Activated naive CD8-positive, alpha-beta T cell treated with anti-CD3 and anti-CD28 coated beads, Interleukin-2, amount 10 ng/mL, durations not matched to agents 7 days and 5 days (primary cell): ENCODE measurements around the gene GDAP1L1. TPM values are rescaled to one million over a fixed set of nuclear protein-coding genes. Genes with fewer than 3 reads are reported as not detected.

ENCODE experiments used
- ATAC-seq: fragments of 150-1000 bp; cut with Tn5 transposase; one replicate; pipeline ENCODE4 v1.10.0; 2021; ENCODE audit warnings: low read depth, moderate library complexity
- POLR2A ChIA-PET: fragments of 350-600 bp; sonication (Branson Sonifier 250); formaldehyde crosslinking; loops from one replicate; lab custom pipeline; 2021; ENCODE audit warnings: antibody characterized with exemption; lab: Charles Lee
- DNase-seq: peaks from one replicate; pipeline ENCODE4 v3.0.0; 2021
- H3K27ac Mint-ChIP-seq: one replicate; pipeline ENCODE4 v1.8.0; 2022; ENCODE audit warnings: mild to moderate bottlenecking, mixed read lengths
- H3K27me3 Mint-ChIP-seq: one replicate; pipeline ENCODE4 v1.8.0; 2022; ENCODE audit warnings: mild to moderate bottlenecking, moderate library complexity, mixed read lengths
- H3K36me3 Mint-ChIP-seq: one replicate; pipeline ENCODE4 v1.8.0; 2021; ENCODE audit warnings: mild to moderate bottlenecking, mixed read lengths
- H3K4me1 Mint-ChIP-seq: one replicate; pipeline ENCODE4 v1.8.0; 2021; ENCODE audit warnings: mixed read lengths
- H3K4me3 Mint-ChIP-seq: one replicate; pipeline ENCODE4 v1.8.0; 2022; ENCODE audit warnings: mild to moderate bottlenecking, moderate library complexity, mixed read lengths
- H3K9me3 Mint-ChIP-seq: one replicate; pipeline ENCODE4 v1.8.0; 2021; ENCODE audit warnings: mixed read lengths
- total RNA-seq, 2 experiments: library from RNA; stranded (reverse); gene quantifications; one replicate each; pipeline ENCODE4 v1.2.3, GENCODE V29; 2021

GDAP1L1 gene
- total RNA-seq, 2 experiments from 2014 or later: not detected

GRCh38 chr20:44248410-44248759 is 1.3 kb downstream of the GDAP1L1 start:
- Mint-ChIP-seq H3K27me3 (peaks cover 22% of the 10 kb centered on the region), H3K27ac (no peak overlapping the region), H3K36me3 (no peaks in the 10 kb centered on the region), H3K4me1 (no peaks in the 10 kb centered on the region), H3K4me3 (no peak overlapping the region), H3K9me3 (peaks cover 1% of the 10 kb centered on the region)
- ATAC-seq (no peak), DNase-seq (no peak)
- POLR2A ChIA-PET: no interaction called here

DNA sequence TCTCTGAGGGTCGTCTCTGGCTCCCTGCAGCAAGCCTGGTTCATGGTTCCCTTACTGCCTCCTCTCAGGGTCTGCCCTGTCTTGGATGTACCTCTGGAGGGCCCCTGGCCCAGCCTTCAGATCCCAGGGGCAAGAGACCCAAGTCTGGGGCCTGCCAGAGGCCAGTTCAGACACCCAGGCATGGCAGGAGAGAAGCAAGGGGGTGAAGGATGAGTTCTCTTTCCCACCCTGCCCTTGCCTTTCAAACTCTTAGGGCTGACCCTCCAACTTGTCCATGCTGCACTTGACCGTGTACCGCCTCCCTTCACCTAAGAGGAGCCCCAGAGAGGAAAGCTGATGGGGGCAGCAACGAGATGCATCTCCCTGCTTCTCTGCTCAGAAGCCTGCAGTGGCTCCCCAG is 4.2 kb downstream of the GDAP1L1 start:
- Mint-ChIP-seq H3K27me3 (peaks cover 16% of the 10 kb centered on the region), H3K4me1 (no peaks in the 10 kb centered on the region)
- no peak for ATAC-seq

GRCh38 chr20:44253528-44253927 is 6.4 kb downstream of the GDAP1L1 start:
- ATAC-seq (no peak), DNase-seq (no peak)
- H3K36me3 Mint-ChIP-seq: no peaks in the 10 kb centered on the region
- POLR2A ChIA-PET: interaction anchor here (1.5 kb wide), 1 partner anchor 10 kb away, joined by 3 read pairs; no protein-coding TSS in a partner anchor
- no peak overlapping the region for H3K27ac Mint-ChIP-seq
- H3K9me3 Mint-ChIP-seq: no peaks in the 10 kb centered on the region
- H3K27me3 Mint-ChIP-seq: no peaks in the 10 kb centered on the region
- H3K4me3 Mint-ChIP-seq: no peak overlapping the region
- no peaks in the 10 kb centered on the region for H3K4me1 Mint-ChIP-seq

More for the DNA sequence above, 4.2 kb downstream of the GDAP1L1 start:
- Mint-ChIP-seq H3K27ac (no peak overlapping the region), H3K9me3 (no peaks in the 10 kb centered on the region), H3K36me3 (no peaks in the 10 kb centered on the region), H3K4me3 (no peak overlapping the region)
- POLR2A ChIA-PET: no interaction called here
- DNase-seq: no peak

DNA sequence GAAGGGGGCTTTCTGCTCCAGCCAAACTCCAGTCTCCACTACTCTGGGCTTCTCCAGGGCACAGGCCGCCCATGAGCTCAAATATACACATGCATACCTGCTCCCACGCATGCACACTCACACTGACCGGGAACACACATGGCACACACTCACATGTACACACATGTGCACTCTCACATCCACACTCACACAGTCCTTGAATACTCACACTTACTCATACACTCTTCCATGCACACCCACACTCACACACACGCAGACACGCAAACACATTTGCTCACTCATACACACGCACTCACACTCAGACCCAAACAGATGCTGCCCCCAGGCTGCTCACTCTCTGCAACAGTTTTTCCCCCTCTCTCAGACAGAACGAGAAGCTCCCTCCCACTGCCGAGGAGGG is 7.0 kb downstream of the GDAP1L1 start:
- POLR2A ChIA-PET: no interaction called here
- Mint-ChIP-seq H3K4me3 (no peak overlapping the region), H3K9me3 (no peaks in the 10 kb centered on the region), H3K4me1 (no peaks in the 10 kb centered on the region), H3K27me3 (no peaks in the 10 kb centered on the region), H3K27ac (no peak overlapping the region), H3K36me3 (no peaks in the 10 kb centered on the region)
- no peak for ATAC-seq
- no peak for DNase-seq

GRCh38 chr20:44255942-44256341 is 8.8 kb downstream of the GDAP1L1 start:
- Mint-ChIP-seq H3K27me3 (peaks cover 2% of the 10 kb centered on the region), H3K4me1 (no peaks in the 10 kb centered on the region), H3K27ac (no peak overlapping the region), H3K36me3 (no peaks in the 10 kb centered on the region), H3K4me3 (no peak overlapping the region), H3K9me3 (no peaks in the 10 kb centered on the region)
- no peak for DNase-seq
- POLR2A ChIA-PET: no interaction called here
- no peak for ATAC-seq

DNA sequence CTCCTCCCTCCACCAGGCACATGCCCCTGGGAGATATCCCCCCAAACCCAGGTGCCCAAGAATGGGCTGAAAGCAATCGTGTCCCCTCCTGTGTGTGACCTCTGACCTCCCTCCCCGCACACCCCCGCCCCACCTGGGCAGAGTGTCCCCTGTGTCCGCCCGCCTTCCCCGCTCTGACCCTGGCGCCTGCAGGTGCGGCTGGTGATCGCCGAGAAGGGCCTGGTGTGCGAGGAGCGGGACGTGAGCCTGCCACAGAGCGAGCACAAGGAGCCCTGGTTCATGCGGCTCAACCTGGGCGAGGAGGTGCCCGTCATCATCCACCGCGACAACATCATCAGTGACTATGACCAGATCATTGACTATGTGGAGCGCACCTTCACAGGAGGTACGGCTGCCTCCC is 9.9 kb downstream of the GDAP1L1 start:
- Mint-ChIP-seq H3K4me1 (no peaks in the 10 kb centered on the region), H3K4me3 (no peak overlapping the region), H3K9me3 (no peaks in the 10 kb centered on the region), H3K27me3 (peaks cover 2% of the 10 kb centered on the region), H3K36me3 (no peaks in the 10 kb centered on the region), H3K27ac (no peak overlapping the region)
- ATAC-seq (no peak), DNase-seq (no peak)
- POLR2A ChIA-PET: no interaction called here

- Mint-ChIP-seq H3K9me3 (no peaks in the 10 kb centered on the region), H3K27ac (no peak overlapping the region), H3K4me1 (no peaks in the 10 kb centered on the region), H3K36me3 (no peaks in the 10 kb centered on the region), H3K4me3 (no peak overlapping the region), H3K27me3 (peaks cover 2% of the 10 kb centered on the region)
- POLR2A ChIA-PET: no interaction called here
- no peak for DNase-seq
- no peak for ATAC-seq
These were observed 11.2 kb downstream of the GDAP1L1 start for GRCh38 chr20:44258226-44258890.

DNA sequence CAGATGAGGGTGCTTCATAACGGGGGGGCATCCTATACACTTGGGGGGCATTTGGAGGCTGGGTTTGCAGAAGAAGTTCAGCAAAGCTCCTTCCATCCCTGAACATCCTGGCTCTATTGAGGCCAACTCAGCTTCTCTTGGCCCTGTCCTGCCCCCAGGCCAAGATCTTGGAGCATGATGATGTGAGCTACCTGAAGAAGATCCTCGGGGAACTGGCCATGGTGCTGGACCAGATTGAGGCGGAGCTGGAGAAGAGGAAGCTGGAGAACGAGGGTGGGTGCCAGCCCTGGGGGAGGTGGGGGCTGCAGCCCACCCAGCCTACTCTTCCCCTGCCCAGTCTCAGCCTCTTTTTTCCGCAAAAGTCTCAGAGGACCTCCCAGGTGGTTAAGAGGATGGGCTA is 17.2 kb downstream of the GDAP1L1 start:
- no peaks in the 10 kb centered on the region for H3K36me3 Mint-ChIP-seq
- DNase-seq (no peak), ATAC-seq (no peak)
- H3K4me3 Mint-ChIP-seq: no peak overlapping the region
- H3K4me1 Mint-ChIP-seq: no peaks in the 10 kb centered on the region
- POLR2A ChIA-PET: interaction anchor here (0.8 kb wide), 1 partner anchor 11 kb away, joined by 3 read pairs; no protein-coding TSS in a partner anchor
- H3K9me3 Mint-ChIP-seq: no peaks in the 10 kb centered on the region
- no peak overlapping the region for H3K27ac Mint-ChIP-seq
- H3K27me3 Mint-ChIP-seq: peaks cover 2% of the 10 kb centered on the region

GRCh38 chr20:44268802-44269201 is 21.7 kb downstream of the GDAP1L1 start:
- ATAC-seq: no peak
- no peak for DNase-seq
- H3K9me3 Mint-ChIP-seq: no peaks in the 10 kb centered on the region
- no peaks in the 10 kb centered on the region for H3K27me3 Mint-ChIP-seq
- no peaks in the 10 kb centered on the region for H3K4me1 Mint-ChIP-seq
- H3K27ac Mint-ChIP-seq: no peak overlapping the region
- H3K36me3 Mint-ChIP-seq: no peaks in the 10 kb centered on the region
- H3K4me3 Mint-ChIP-seq: no peak overlapping the region
- POLR2A ChIA-PET: no interaction called here

- H3K9me3 Mint-ChIP-seq: no peaks in the 10 kb centered on the region
- no peak for ATAC-seq
- no peaks in the 10 kb centered on the region for H3K4me1 Mint-ChIP-seq
- DNase-seq: no peak
- no peak overlapping the region for H3K27ac Mint-ChIP-seq
- no peaks in the 10 kb centered on the region for H3K36me3 Mint-ChIP-seq
- no peak overlapping the region for H3K4me3 Mint-ChIP-seq
- POLR2A ChIA-PET: no interaction called here
- H3K27me3 Mint-ChIP-seq: no peaks in the 10 kb centered on the region
These were observed 25.0 kb downstream of the GDAP1L1 start for GRCh38 chr20:44271915-44272663.

- H3K27ac Mint-ChIP-seq: no peak overlapping the region
- DNase-seq: no peak
- H3K27me3 Mint-ChIP-seq: no peaks in the 10 kb centered on the region
- no peaks in the 10 kb centered on the region for H3K36me3 Mint-ChIP-seq
- H3K9me3 Mint-ChIP-seq: no peaks in the 10 kb centered on the region
- no peak for ATAC-seq
- H3K4me1 Mint-ChIP-seq: no peaks in the 10 kb centered on the region
- H3K4me3 Mint-ChIP-seq: no peak overlapping the region
- POLR2A ChIA-PET: no interaction called here
These were observed 26.4 kb downstream of the GDAP1L1 start for GRCh38 chr20:44273231-44274215.

DNA sequence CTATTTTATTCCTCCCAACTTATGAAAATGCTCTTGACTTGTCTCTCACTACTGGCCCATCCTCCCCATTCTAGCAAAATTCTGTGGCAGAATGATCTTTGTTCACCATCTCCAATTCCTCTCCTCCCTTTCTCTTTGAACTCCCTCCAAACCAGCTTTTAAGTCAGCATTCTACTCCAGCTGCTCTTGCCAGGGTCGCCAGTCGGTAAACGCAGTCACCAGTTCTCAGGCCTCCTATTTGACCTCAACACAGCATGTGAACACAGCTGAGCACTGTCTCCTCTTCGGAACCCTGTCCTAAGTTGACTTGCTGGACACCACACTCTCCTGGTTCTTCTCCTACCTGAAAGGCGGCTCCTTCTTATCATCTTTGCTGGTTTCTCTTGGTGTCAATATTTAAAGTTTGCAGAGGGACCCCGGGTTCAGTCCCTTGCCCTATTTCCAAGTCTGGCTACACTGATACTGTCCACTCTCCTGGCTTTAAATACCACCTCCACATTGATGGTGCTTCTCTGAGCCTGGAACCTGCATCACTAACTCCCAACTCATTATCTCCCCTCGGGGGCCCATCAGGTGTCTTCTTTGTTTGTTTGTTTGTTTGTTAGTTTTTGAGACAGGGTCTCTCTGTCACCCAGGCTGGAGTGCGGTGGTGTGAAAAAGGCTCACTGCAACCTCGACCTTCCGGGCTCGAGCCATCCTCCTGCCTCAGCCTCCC is 27.4 kb downstream of the GDAP1L1 start:
- ATAC-seq (no peak), DNase-seq (no peak)
- Mint-ChIP-seq H3K36me3 (no peaks in the 10 kb centered on the region), H3K9me3 (no peaks in the 10 kb centered on the region), H3K4me1 (no peaks in the 10 kb centered on the region), H3K27me3 (no peaks in the 10 kb centered on the region), H3K27ac (no peak overlapping the region), H3K4me3 (no peak overlapping the region)
- POLR2A ChIA-PET: no interaction called here

- Mint-ChIP-seq H3K36me3 (no peaks in the 10 kb centered on the region), H3K27ac (no peak overlapping the region), H3K4me1 (no peaks in the 10 kb centered on the region), H3K9me3 (no peaks in the 10 kb centered on the region), H3K4me3 (no peak overlapping the region), H3K27me3 (no peaks in the 10 kb centered on the region)
- POLR2A ChIA-PET: no interaction called here
- ATAC-seq: no peak
- DNase-seq: no peak
These were observed 32.1 kb downstream of the GDAP1L1 start for GRCh38 chr20:44279228-44279627.
